Measurements from ENCODE around the gene CXCL8.

DNA sequence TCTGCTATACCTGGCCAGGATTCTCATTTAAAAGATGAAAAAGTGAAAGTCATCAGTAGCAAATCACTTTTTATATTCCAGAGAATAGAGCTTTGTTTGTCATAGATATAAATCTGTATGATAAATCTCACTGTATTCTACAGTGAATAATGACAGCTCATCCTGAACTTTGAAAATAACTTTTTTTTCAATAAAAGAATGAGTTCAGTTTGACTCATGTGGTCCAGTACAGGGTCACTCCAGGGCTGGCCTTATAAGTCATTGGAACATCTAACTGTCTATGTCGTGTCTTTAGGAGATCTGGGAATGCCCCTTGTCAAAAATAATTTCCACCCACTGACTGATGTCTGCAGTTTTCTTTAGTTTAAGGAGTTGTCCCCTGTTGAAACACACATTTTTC lies 18.5 kb upstream of the CXCL8 start:
- TF ChIP-seq, protein P1, sequence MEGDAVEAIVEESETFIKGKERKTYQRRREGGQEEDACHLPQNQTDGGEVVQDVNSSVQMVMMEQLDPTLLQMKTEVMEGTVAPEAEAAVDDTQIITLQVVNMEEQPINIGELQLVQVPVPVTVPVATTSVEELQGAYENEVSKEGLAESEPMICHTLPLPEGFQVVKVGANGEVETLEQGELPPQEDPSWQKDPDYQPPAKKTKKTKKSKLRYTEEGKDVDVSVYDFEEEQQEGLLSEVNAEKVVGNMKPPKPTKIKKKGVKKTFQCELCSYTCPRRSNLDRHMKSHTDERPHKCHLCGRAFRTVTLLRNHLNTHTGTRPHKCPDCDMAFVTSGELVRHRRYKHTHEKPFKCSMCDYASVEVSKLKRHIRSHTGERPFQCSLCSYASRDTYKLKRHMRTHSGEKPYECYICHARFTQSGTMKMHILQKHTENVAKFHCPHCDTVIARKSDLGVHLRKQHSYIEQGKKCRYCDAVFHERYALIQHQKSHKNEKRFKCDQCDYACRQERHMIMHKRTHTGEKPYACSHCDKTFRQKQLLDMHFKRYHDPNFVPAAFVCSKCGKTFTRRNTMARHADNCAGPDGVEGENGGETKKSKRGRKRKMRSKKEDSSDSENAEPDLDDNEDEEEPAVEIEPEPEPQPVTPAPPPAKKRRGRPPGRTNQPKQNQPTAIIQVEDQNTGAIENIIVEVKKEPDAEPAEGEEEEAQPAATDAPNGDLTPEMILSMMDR (IDR thresholded peaks at IDR 0.05; ENCODE audit: low read depth, low read length) = no peak
- TF ChIP-seq EZH2phosphoT487 (IDR thresholded peaks at IDR 0.05; ENCODE audit: low read depth) = no peak

All from OCI-LY3 (cell line).